ENCODE measurements around the gene CDK17.

Gene CDK17

GRCh38 chr12:96238336-96239047 lies 161.7 kb downstream of the CDK17 start:
- DNase-seq (ENCODE audit: low read depth), result no peak

- DNase-seq (ENCODE audit: low read depth), result peak; percentile 25
Observed at GRCh38 chr12:96237465-96238077, 162.7 kb downstream of the CDK17 start.

- no peak for DNase-seq (ENCODE audit: low read depth)
Observed at GRCh38 chr12:96237035-96237434, 163.2 kb downstream of the CDK17 start.

- peak; percentile 22 for DNase-seq (ENCODE audit: low read depth)
Observed at GRCh38 chr12:96236221-96236822, 163.9 kb downstream of the CDK17 start.

GRCh38 chr12:96235484-96235826 lies 164.8 kb downstream of the CDK17 start:
- no peak for DNase-seq (ENCODE audit: low read depth)

GRCh38 chr12:96234591-96235483 lies 165.4 kb downstream of the CDK17 start:
- DNase-seq (ENCODE audit: low read depth), result no peak

- no peak for DNase-seq (ENCODE audit: low read depth)
Observed at GRCh38 chr12:96233939-96234461, 166.2 kb downstream of the CDK17 start.

GRCh38 chr12:96233168-96233567 lies 167.1 kb downstream of the CDK17 start:
- no peak for DNase-seq (ENCODE audit: low read depth)

GRCh38 chr12:96230646-96231045 lies 169.6 kb downstream of the CDK17 start:
- DNase-seq (ENCODE audit: low read depth), result no peak

- no peak for DNase-seq (ENCODE audit: low read depth)
Observed at GRCh38 chr12:96228566-96229248, 171.5 kb downstream of the CDK17 start.
